Stimulated activated CD8-positive, alpha-beta memory T cell treated with anti-CD3 and anti-CD28 coated beads, Interleukin-7, amount 100 ng/mL, for 1 hour (primary cell): ENCODE results near the gene MEF2C.

Source experiments
- DNase-seq, 2 donors: peaks; one replicate each; pipeline ENCODE4 v3.0.0-alpha.2; 2020; ENCODE audit warnings: low read depth in 2 of 2

Gene MEF2C

DNA sequence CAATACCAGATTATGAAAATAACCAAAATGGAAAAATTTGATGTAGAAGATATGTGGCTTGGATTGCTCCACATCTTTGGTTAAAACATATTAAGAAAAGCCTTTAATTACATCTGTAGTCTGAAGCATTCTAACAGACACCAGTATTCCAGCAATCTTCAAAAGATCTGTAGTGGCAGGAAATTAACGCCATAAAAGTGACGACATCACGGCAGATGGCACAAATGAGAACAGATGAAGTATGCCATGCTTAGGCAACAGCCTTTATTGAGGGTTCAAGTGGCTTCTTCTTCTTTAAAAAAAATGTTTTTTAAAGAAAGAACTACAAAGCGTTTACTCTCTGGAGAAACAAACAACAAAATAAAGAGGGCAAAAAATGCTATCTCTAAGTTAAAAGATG lies 164.2 kb downstream of the MEF2C start:
- DNase-seq = no peak

DNA sequence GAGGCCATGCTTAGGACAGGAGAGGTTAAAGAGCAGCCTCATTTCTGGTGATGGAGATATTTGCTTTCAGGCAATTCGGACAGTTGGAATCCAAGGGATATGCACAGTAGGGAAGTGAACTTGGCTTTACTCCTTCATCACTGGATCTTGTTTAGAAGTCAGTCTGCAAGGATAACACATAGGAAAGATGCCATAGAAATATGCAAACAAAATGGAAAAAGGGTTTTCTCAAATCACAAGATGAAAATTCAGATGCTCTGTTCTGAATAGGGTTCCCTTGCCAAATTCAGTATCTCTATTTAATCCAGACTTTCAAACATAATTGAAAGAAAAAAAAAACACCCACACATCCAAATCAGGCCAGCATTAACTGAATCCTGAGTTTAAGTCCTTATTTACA lies 166.9 kb downstream of the MEF2C start:
- DNase-seq = no peak

DNA sequence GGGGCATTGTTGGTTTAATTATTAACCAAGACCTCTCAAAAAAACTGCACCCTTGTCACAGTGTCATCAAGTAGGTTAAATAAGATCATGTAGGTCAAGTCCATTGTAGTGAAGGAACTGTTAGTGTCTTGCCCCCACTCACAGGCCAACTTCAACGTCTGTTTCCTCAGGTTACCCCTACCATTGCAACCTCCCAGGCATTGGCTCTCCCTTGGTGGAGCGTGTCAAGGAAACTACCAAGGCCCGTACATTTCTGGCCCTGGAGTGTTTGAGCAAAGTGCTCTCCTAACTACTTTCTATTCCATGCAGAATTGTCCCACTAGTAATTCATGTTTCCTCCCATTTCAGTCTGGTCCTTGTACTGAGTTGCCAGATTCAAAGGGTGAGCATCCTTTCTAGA lies 167.5 kb downstream of the MEF2C start:
- no peak for DNase-seq

DNA sequence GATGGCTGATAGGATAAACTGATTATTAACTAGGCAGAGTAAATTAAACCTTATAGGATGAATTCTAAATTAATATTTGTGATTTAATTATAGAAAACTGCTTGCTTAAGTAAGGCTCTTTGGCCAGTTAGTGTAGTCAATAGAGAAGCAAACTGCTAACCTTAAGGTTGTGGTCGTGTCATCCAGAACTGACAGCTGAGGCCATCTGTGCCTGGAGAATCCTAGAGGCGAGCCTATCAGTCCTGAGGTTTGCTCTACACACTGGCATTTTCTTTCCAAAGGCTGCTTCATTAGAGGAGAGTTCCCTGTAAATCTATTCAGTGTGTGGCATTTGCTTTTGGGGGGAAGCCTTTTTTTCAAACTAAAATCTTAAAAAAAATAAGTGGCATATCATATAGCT lies 169.2 kb downstream of the MEF2C start:
- DNase-seq = no peak

DNA sequence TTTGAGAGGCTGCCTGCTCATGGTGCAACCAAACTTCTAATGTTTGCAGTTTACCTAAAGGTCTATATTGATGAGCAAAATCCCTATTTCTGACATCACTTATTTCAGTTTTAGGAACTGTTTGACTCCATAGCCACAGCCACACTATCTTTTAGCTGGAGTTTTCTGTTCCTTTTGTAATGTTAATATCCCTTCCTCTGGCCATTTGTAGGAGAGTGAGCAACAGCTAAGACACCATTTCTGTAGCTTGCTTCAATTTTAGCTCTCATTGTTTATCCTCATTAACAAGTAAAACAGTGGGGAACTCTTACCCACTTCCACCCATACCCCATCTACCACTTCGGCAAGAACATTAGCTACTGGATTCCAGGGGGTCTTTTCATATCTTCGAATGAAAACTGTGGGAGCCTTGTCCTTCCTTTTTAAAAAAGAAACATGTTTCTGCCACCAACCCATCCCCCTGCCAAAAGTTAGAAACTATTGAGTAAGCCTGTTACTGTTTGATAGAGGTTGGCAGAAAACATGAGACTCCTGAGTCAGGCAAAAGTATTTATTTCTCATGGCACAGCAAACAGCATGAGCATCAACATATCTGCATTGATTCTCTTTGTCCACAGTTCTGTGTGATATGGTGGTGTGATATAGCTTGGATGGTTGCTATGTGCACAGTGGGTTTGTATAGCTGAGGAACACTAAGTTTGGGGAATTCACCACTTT lies 174.1 kb downstream of the MEF2C start:
- DNase-seq = no peak

DNA sequence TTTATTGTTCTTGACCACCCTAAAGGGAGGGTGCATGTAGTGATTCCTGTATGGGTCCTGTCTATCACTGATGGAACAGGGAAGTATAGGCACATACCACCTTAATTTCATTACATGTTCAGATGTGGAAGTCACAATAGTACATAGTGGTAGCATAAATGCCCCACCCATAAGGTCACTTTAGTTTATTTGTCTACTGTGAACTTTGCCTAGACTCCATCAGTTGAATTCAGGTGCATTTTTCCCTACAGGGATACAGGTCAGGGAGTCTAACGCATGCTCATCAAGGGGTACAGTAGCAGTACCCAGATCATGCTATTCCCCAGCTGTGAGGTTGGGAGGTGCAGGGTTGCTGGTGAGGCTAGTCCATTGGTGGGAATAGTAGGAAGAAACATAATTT lies 175.0 kb downstream of the MEF2C start:
- DNase-seq = no peak

DNA sequence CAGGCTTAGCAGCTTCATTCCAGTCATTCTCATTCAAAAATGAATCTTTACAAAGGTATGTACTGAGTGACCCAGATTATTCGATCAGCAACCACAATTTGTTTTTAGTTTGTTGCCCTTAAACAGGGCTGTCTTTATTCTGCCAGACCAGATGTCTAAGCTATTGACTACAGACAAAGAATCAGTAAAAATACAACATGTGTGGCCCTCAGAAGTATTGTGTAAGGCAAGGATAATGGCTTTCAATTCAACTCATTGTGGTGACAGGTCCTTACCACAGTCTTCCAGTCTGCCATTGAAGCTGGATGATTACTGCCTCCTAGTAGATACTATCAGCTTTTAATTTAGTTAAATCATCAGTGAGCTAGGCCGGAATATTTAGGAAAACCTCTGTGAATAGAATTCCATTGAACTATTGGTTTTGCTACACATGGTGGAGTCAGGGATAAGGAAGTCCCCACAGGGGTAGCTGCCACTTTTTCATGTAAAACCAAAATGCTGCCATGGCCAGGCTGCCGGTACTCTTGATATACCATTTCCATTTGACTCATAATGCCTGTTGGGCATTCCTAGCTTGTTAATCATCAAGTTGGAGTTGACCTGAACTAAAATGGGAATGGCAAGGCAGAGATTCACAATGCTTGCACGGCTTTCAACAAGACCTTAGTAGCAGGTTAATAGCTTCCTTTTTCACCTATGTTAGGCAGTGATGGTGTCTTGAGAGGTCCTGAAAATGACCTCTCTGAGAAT lies 175.6 kb downstream of the MEF2C start:
- no peak for DNase-seq

DNA sequence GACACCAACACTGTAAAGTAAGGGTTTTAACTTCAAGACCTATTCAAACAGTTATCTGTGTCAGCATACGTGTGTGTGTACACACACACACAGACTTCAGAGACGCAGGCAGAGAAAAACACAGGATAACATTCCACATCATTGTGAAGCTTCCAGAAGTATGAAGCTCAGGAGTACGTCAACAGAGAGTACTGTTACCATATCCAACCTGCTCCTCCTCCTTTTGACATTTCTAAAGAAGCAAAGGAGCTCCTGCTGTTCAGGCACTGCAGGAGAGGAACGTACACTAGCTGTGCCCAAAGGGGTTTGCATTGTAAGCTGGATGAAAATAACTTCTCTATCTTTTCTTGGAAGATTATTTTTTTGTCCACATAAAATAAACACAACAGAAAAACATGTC lies 180.7 kb downstream of the MEF2C start:
- DNase-seq = no peak

DNA sequence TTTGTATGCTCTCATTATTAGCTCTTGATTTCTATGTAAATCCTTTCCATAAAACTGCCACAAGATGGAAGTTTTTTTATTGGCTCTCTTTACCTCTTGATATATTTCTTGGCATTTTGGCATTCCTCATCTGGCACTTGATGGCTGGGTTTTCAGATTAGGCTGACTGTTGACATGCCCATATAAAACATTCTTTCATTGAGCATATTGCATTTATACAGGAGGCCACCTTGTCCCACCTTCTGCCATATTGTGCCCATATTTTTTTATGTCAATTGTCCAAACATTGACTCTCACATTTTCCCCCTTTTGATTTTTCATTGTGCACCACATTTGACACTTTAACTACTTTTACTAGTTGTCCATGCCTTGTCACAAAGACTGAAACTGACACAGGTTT lies 182.9 kb downstream of the MEF2C start:
- no peak for DNase-seq

DNA sequence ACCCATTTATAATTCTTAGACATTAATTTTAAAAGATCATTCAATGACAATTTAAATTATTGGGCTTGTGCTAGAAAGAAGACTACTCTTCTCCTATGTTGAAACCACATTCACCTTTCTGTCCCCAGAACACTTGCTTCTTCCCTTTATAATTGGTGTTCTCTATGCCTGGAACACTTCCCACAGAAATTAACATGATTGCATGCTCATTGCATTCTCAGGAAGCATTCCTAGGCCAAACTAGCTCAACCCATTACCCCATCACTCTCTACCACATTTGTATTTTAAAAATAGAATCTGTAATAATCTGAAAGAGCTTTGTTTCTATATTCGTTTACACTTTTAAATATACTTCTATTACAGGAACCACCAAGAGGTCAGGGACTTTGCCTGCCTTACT lies 184.7 kb downstream of the MEF2C start:
- no peak for DNase-seq

DNA sequence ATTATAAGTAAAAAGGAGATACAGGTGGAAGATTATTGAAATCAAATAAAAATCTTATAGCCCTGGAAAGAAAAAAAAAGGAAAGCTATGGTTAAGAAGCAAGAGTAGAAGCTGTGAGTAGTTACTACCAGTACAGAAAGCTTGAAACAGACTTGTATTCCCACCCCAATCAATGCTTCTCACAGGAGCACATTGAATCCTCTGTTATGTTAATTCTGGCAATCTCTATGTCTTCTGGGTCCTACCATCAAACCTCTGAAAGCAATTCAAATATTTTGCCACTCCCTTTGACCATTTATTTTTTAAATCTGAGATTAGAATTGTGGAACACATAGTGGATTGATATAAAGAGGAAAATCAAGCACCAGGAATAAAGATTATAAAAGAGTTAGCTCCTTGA lies 186.5 kb downstream of the MEF2C start:
- no peak for DNase-seq

DNA sequence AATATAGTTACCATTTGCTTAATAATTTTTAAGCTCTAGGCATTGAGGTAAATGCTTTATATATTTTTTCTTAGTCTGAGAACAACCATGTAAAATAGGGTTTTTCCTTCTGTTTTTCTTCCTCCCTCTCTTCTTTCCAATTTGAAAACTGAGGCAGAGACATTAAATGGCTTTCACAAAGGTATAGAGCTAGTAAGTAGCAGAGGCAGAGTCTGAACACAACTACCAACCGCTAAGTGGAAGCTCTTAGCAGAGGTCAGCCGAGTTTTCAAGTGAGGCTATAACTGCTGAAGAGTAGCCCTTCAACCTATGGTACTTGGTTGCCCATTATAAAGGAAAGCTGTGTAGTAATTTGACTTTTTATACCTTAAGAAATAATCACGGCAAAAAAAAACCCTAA lies 187.1 kb downstream of the MEF2C start:
- no peak for DNase-seq

DNA sequence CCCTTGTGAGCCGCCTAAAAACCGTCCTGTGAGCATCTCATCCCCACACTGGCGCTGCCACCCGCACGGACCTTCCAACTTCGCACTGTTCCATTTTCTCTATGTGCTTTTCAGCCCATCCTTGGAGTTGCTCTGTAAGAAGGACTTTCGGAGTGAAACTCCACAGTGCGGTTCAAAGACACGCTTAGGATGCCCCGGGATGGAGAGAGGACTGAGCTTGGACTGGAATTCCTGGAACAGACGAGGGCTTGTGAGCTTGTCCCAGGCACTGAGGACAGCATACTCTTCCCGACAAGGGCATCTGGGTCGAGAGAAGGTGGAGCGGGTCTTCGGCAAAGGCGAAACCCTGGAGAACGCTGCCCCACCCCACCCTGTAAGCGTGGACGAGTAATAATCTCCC lies 187.8 kb downstream of the MEF2C start:
- no peak for DNase-seq

DNA sequence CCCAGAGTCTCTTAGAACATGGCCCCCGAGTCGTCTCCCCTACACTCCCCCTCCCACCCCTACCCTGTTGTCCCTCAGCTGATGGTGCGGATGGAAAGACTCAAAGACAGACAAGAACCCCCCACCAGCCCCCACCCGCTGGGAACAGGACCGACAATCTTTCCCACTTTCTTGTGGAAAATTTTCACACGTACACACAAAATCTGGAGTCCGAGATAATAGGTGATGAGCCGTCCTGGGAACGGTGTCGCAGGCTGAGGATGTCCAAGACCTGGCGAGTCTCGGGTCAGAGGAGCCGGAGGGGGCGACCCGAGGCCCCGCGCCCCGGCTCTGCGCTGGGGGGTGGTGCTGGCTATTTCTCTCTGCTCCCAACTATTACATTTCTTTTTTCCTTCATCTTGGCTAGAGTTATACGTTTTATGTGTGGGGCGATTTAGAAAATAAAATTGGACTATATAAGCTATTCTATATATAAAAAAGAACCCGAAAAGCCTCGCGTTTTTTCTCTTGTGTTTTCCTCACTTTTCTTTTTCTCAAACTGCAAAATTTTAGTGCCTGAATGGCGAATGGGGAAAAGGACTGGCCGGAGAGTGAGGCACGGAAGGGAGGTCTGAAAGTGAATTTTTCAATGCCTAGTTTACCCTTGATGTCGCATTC lies 188.8 kb downstream of the MEF2C start:
- no peak for DNase-seq

DNA sequence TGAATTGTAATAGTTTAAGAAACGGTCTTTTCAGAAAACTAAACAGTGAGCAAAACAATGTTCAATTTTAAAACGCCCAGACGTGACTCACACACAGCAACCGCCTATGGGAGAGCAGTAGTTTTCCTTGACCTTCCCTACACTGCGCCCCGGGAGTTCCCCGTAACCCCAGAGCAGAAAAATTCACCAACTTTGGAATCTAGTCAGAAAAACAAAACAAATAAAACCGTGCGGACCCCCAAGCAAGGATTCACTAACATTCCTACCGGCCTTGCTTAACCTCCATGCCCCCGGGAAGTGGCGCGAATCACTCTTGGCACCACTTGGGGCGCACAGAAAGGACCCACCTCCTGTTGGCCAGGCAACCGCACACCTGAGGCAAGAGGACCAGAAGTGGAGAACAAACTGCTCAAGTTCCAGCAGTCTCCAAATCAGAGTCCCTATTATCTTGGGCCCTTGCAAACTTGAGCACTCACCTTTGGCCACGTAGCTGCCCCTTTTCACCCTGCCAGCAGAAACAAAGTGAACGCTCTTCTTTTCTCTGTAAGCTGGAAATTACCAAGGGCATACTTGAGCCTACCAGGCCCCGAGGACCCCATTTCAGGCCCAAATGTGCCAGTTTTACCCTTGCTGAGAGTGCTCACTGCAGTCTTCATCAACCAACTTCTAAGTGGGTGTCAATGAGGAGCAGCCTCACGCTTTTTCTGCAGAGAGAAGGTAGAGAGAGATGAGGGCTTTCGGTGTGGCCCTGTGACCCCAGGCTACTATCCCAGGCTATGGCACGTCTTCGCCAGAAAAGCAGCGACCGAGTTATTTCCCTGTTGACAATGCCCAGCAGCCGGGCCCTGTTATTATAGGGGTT lies 189.7 kb downstream of the MEF2C start:
- no peak for DNase-seq

DNA sequence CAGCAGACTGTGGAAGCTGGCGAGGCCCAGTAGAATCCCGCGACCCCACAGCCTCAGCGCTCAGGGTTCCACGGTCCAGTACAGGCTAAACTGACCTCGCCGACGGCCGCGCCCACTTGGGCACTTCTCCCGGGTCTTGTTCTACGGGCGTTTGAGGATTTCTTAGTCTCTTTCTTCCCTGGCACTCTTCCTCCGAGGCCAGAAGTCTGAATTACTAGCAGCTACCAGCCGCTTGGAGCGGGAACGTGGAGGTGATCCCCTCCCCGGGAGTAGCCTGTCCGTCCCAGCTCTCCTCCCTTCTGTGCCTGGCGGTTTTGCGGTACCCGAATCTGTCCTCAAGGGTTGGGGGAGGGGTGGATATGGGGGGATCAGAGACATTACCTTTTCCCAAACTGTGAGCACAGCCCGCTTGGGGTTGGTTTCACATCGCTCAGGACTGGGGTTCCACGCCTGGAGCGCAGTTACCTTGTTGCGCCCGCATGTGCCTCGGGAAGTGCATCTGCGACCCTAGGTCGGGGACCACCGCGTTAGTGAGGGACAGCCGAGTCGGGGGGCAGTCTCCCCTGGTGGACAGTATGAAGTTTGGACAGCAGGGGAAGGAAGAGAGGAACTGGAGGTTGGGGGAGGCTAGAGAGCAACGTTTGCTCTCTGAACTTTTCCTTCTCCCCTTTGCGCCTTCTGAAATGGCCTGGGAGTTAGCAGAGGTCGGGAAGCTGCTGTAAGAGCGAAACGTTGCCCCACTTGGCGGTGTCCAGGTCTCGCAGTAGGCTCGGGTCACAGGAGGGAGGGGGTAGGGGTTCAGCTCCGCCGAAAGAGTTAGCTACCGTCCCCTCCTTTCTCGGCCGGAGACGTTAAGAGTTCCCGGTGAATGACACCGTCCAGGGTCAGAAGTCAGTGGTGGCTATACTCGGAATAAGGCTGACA lies 190.8 kb downstream of the MEF2C start:
- DNase-seq = no peak

DNA sequence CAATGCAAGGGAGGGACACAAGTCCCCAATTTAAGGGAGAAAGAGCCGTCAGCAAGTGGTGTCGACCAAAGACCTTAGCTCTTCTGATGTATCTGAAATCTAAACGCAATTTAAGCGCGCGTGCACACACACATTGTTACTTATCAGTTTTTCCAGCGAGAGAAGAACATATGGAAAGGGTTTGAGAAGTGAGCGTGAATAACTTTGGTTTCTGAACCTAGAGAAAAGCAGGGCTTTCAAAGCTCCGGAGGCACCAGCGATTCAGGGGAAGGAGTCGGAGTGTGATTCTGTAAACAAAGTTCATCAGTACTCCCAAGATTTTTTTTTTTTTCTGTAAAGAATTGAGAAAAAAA lies 191.8 kb downstream of the MEF2C start:
- DNase-seq = no peak

DNA sequence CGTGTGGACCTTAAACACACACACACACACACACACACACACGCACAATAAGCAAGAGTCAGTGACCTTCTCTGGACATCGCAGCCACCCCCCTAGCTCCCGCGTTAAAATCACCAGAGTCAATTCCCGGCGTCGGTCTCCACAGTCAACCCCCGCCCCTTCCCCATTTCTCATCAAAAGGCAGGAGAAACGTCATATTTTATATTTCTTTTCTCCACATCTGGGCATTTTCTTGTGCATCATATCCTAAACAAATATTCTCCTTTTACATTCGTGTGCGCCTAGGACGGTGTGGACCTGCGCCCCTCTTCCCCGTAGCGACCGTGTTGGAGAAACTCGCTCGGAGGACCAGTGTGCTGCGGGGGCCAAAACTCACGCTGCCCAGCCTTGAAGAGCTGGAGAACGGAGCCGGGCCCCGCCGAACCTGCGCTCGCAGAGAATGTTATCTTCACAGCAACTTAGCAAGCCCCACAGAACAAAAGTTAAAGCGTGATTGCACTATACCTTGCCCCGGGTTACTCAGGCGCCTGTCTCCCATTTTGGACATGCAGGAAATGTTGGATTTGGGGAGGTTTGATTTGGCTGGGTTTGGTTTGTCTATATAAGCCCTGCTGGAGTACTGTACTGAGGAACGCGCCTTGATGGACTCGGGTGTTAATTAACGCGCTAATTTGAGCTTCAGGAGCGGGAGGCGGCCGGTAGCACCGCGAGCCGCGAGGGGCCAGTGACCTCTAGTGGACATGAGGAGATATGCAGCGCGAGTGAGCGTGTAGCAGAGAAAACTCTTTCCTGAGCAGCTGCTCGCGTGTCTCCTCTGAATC lies 192.4 kb downstream of the MEF2C start:
- DNase-seq = peak in 1 of 2 donors; percentile 35

DNA sequence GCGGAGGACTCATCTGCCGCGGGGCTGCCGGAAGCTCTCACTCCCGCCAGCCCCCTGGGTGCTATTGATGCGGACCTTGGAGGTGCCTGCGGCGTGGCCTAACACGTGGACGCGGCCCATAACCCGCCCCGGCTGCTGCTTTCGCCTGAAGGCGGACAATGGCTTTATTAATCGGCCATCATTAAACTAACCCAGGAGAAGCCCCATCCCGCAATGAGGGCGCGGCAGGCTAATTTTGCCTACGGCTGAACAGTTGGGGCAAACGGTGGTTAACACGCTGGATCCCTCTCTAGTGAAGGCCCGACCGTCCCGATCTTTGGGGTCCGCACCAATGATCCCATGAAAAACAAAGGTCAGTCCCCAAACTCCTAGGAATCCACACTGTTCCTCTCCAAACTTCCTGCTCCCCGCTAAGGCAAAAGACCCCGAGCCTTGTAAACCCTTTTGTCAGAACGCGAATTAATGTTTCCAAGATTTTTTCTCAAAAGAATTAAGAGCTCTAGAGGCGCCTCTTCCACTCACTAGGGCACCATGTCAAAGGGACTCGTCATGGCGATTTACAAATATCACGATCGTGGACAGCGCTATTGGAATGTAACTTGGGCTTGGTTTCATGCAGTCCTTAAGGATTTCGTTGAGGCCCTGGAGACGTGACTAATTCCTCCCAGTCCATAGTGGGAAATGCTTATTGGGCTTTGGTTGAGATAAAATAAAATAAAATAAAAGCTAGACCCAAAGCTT lies 193.1 kb downstream of the MEF2C start:
- no peak for DNase-seq
